B cell (primary cell): ENCODE measurements around the gene DNAJA1.

Experiments used
- CTCF ChIP-seq: fragments of 200-600 bp; IDR thresholded peaks from one replicate; pipeline ENCODE4 v1.8.0; 2022; ENCODE audit warnings: antibody characterized with exemption, mild to moderate bottlenecking
- EZH2 ChIP-seq: IDR thresholded peaks from 2 replicates; pipeline ENCODE4 v1.6.1; 2012; ENCODE audit warnings: borderline replicate concordance, low read depth, mild to moderate bottlenecking, moderate library complexity, low read length; ENCODE audit not compliant: insufficient read depth, poor library complexity, severe bottlenecking

GRCh38 chr9:33049680-33050361 is 24.7 kb downstream of the DNAJA1 start:
- TF ChIP-seq CTCF (no peak), EZH2 (no peak)
